HG03175 (cell line): ENCODE data around the gene EHMT1.
A peak's percentile ranks its signal among the peaks of the same experiment; 100 is the strongest.
"Not testable (repeated sequence)": the region's sequence is repeated elsewhere in the genome, so short reads cannot be mapped to it uniquely, and the experiment has no call there.

Experiments used
- ATAC-seq: cut with Tn5 transposase; IDR thresholded peaks from one replicate; pipeline ENCODE4 v1.9.1; 2021; ENCODE audit warnings: mild to moderate bottlenecking, moderate library complexity; ENCODE audit not compliant: unreplicated experiment

EHMT1 gene

DNA sequence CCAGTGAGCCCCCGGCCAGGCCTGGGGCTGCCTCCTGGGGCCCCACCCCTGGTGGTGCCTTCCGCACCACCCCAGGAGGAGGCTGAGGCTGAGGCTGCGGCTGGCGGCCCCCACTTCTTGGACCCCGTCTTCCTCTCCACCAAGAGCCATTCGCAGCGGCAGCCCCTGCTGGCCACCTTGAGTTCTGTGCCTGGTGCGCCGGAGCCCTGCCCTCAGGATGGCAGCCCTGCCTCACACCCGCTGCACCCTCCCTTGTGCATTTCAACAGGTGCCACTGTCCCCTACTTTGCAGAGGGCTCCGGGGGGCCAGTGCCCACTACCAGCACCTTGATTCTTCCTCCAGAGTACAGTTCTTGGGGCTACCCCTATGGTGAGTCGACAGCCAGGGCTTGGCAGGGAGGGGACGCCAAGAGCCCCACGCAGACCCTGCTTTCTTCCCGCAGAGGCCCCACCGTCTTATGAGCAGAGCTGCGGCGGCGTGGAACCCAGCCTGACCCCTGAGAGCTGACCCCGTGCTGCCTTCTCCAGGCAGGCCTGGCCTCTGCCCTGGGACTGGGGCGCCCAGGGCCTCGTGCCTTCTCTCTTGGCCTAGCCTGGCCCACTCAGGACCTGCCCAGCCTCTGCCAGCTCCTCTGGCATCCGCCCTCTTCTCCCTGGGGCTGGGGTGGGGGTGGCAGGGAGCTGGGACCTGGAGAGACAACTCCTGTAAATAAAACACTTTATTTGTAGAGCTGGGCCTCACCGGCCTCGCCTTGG lies 4.0 kb upstream of the EHMT1 start:
- ATAC-seq, result no peak

DNA sequence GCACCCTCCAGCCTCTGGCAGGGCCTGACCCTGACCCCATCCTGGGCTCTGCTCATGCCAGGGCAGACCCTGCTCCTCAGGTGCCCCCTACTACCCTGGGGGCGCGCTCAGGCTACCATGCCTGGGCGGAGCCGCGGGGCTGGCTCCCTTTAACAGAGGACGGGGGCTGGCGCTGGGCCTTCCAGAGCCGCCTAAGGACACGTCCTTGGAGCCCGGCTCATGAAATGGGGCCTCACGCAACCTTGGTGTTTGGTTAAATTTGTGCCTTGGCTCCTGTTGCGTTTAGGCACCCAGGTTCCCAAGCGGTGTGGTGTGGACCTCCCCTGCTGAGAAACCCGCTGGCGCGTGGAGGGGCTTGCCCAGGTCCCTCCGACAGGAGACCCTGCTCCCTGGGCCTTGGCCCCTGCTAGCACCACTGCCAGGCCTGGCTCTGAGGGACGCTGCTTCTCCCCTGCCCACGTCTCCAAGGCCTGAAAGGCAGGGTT lies 3.4 kb upstream of the EHMT1 start:
- ATAC-seq, result no peak

DNA sequence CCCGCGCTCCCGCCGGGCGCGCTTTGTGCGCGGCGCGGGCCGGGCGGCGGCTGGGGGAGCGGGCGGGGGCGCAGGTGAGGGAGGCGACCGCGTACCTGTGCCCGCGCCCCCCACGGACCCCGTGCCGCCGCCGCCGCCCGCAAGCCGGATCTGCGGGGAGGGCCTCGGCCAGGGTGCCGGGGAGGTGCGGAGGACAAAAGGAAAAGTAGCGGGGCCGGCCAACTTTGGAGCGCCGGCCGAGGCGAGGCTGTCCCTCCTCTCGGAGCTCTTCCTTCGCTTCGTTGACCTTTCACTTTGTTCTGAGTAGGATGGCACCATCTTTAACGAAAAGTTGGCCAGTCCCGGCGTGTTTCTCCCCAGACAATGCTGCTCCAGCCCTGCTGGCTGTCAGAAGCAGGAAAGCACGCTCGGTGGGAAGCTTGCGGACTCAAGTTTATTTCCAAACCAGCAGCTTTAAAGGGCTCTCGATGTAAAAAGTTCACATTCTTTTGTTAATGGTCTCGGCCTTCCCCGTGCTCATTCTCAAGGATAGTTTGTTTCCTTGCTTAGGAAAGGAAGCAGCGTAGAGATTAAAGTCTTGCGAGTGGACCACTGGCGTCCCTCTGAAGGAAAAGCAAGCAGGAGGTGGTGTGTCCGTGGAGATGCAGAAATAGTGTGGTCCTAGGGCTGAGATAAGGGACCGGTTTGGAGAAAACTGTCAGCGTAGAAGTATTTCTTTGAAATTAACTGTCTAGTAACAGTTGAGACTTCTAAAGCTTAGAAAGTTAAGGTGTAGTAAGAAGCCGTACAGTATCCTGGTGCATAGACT lies 639 bp downstream of the EHMT1 start:
- peak; percentile 24 for ATAC-seq

DNA sequence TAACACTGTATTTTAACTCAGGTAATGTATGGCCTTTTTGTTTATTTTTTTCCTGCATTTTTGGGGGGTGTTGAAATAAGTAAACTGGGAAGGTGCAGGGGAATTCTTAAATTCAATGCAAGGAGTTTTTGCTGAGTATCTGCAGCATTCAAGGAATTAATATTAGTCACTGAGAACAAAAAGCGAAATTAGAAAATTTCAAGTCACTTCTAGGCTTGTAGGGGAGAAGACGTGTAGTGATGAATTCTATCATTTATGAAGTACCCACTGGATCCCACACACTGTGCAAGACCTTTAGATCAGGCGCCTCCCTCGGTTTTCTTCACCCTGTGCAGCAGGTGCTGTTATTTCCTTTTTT lies 1.2 kb downstream of the EHMT1 start:
- no peak for ATAC-seq

DNA sequence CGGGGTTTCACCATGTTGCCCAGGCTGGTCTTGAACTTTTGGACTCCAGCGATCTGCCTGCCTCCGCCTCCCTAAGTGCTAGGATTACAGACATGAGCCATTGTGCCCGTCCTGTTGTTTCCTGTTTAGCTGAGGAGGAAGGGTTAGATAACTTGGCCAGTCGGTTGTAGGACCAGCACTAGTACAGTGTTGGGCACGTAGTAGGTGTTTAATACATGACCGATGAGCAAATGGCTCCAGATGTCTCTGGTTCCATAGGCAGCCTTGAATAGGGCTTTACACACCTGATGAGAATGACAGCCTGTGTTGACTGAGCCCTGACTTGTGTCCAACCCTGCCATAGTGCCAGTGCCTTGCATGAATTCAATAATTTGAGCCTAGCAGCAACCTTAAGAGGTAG lies 1.8 kb downstream of the EHMT1 start:
- ATAC-seq, result no peak

DNA sequence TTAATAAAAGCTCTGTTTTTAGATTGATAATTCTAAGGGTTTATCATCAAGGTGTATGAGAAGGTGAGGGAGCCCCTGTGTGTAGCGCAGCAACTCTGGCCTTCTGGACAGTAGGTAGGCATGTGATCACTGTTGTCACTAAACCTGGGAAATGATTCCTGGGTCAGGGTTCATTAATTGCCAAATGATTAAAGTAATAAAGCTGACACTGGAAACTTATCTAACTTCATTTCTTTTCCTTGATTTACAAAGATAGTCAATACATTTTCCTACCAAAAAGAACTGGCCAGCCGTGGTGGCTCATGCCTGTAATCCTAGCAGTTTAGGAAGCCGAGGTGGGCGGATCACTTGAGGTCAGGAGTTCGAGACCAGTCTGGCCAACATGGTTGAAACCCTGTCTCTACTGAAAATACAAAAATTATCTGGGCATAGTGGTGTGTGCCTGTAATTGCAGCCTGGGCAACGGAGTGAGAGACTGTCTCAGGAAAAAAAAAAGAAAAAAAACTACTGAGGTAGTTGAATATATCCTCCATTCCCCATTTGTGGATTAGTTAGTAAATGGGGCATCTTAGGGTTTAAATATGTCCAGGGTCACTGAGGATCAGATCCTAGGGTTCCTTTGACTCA lies 2.4 kb downstream of the EHMT1 start:
- no peak for ATAC-seq

DNA sequence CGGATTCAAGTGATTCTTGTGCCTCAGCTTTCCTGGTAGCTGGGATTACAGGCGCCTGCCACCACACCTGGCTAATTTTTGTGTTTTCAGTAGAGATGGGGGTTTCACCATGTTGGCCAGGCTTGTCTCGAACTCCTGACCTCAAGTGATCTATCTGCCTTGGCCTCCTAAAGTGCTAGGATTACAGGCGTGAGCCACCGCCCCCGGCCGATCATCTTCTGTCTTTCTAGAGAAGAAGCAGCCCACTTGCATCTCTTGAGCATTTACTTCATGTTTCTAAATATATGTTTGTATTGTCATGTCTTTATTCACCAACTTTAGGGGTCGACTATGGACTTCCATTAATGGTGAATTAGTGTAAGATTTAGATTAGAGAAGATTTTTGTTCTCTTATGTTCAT lies 3.4 kb downstream of the EHMT1 start:
- ATAC-seq, result not testable (repeated sequence)

DNA sequence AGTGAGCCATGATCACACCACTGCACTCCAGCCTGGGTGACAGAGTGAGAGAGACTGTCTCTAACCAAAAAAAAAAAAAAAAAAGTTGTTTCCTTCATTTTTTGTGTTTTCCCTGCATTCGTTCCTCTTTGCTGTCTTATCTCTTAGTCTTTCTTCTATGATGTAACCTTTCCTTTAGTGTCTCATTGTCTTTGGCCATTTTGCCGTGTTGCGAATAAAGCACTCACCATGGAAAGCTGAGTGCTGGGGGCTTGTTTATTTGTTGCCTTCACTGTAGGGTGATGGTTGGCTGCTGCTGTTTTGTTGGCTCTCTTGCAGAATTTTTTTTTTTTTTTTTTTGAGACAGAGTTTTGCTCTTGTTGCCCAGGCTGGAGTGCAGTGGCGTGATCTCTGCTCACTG lies 7.7 kb downstream of the EHMT1 start:
- ATAC-seq, result no peak

DNA sequence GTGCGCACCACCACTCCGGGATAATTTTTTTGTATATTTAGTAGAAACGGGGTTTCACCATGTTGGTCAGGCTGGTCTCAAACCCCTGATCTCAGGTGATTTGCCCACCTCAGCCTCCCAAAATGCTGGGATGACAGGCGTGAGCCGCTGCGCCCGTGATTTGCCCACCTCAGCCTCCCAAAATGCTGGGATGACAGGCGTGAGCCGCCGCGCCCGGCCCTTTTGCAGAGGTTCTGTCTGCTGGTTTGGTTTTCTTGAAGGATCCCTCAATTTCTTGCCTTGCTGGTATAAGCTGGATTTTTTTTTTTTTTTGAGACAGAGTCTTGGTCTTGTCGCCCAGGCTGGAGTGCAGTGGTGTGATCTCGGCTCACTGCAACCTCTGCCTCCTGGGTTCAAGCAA lies 8.6 kb downstream of the EHMT1 start:
- ATAC-seq, result not testable (repeated sequence)

DNA sequence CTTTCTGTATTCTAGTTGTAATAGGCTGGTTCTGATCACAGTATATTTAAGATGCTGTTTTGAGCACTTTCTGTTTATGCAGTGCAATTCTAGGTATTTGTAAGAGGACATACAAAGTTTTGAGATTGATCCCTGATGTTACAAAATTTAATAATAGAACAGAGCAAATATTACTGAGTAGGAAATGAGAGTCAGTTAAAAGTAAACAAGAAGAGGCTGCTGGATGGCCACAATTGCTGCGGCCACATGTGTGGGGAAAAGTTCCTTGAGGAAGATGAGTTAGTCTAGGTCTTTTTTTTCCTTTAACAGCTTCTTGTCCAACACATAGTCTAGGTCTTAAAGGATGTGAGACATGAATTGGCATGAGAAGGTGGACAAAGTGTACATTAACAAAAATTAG lies 11.3 kb downstream of the EHMT1 start:
- no peak for ATAC-seq

DNA sequence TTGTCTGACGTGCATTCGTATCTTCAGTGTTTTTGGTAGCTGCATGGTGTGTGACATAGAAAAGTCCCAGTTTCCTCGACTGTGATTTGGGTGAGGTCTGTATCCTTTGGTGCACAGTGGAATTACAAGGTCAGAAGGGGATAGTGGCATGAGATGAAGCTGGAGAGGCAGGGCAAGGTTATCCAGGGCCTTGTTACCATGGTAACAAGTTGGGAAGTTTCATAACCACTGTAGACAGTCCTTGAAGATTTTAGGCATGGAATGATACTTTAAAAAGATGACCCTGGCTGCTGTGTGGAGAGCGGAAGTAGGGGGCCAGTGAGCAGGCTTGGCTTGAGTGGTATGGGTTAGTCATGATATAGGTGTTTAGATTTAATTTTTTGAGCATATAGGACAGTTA lies 11.9 kb downstream of the EHMT1 start:
- ATAC-seq, result no peak

DNA sequence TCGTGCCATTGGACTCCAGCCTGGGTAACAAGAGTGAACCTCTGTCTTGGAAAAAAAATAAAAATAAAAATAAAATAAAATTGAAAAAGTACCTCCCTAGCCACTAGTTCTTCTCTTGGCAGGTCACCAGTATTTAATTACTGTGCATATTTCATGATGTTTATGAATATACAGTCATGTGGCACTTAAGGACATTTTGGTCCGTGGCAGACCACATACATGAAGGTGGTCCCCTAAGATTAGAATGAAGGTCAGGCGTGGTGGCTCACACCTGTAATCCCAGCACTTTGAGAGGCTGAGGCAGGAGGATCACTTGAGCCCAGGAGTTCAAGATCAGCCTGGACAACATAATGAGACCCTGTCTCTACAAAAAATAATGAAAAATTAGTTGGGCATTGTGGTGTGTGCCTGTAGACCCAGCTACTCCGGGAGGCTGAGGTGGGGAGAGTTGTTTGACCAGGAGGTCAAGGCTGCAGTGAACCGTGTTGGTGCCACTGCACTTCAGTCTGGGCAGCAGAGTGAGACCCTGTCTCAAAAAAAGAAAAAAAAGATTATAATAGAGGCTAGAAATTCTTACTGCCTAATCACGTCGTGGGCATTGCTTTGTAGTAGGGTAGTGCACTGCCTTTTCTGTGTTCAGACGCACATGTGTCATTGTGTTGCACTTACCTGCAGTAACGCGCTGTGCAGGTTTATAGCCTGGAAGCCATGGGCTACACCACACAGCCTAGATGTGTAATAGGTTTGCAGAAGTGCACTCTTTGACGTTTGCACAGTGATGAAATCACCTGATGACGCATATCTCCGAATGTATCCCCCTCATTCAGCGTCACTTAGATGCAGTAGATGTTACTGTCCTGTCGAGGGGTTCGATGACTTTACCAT lies 12.8 kb downstream of the EHMT1 start:
- ATAC-seq, result no peak

DNA sequence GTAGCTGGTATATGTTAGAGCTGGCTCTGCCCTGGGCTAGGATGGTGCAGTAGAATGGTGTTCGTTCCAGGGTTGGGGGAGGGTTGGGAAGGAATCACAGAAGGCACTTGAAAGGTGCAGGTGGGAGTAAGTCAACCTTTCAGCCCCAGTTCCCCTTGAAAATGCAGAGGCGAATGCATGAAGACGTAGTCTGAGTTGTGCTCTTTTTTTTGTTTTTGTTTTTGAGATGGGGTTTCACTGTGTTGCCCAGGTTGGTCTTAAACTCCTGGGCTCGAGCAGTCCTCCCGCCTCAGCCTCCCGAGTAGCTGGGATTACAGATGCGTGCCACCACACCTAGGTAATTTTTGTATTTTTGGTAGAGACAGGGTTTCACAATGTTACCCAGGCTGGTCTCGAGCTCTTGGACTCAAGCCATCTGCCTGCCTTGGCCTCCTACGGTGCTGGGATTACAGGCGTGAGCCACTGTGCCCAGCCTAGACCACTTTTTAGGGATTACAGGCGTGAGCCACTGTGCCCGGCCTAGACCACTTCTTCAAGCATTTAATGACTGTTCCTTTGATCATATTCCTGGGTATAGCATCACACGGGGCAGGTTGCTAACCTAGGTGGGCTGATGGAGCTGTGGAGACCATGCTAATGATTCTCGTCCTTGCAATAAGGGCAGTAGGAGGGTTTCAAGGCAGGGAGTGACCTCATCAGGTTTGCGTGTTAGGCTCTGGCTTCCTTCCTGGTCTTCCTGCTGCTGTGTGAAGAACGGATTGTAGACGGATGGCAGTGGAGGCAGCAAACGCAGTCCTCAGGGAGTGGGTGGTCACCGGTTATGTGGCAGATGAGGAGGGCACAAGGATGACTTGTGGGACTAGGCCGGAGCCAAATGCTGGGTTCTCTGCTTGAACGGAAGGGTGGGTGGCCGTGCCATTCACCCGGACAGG lies 13.7 kb downstream of the EHMT1 start:
- ATAC-seq, result no peak

DNA sequence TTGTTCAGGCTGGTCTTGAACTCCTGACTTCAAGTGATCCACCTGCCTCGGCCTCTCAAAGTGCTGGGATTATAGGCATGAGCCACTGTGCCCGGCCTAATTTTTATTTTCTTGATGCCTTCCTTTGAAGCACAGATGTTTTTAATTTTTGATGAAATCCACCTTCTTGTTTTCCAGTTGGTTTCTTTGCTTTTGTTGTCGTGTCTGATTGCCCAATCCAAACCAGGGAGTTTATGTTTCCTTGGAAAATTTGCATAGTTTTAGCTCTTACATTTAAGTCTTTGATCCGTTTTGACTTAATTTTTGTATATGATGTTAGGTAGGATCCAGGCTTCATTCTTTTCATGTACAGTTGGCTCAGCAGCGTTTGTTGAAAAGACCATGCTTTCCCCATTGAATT lies 15.2 kb downstream of the EHMT1 start:
- ATAC-seq, result no peak

DNA sequence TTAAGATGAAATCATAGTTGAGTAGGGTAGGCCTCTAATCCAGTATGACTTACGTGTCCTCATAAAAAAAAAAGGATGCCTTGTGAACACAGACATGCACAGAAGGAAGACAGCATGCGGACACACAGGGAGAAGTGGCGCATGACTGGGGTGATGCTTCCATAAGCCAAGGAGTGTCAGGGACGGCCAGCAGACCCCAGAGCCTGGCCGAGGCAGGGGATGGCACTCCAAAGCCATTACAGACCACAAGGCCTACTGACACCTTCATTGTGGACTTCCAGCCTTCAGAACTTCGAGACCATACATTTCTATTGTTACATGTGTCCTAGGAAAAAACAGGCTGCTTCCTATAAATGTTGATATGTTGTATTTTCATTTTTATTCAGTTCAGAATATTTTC lies 19.9 kb downstream of the EHMT1 start:
- no peak for ATAC-seq

DNA sequence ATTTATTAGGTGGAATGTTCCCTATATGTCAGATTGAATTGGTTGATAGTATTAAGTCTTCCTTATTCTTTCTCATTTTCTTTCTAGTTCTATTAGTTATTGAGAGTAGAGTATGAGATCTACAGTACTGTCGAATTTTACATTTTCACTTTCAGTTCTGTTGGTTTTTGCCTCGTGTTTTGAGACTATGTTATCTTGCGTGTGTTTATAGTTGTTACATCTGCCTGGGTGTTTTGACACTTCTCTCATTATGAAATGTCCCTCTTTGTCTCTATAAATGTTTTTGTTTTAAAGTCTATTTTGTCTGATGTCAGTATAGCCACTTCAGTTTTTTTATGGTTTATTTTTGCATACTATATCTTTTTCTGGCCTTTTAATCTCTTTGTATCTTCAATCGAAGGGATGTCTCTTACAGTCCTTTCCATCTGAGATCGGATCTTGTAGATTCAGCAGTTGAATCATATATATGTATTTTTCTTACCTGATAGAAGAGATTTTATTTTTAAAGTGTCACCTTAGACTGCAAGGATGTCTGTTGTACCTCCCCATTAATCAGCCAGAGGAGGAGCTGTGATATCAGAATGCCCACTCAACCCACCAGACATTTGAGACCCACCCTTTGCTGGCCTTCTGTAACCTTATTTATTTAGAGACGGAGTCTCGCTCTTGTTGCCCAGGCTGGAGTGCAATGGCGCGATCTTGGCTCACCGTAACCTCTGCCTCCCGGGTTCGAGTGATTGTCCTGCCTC lies 20.7 kb downstream of the EHMT1 start:
- ATAC-seq, result no peak

DNA sequence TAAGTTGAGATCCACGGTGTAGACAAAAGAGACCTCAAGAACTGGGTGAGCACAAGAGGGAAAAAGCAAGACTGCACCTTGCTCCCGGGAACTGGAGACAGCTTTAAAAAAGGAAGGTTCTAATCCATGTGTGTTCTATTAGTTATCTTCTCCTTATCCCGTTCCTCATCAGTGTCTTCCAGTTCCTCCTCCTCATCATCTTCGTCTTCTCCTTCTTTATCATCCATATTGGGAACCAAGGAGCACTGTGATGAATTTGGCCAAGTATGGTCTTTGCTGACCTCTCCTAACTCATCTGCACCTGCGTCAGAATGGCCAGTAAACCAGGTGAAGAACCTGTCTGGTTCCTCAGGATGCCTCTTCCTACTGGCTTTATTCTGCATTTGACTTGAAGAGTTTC lies 22.1 kb downstream of the EHMT1 start:
- no peak for ATAC-seq

DNA sequence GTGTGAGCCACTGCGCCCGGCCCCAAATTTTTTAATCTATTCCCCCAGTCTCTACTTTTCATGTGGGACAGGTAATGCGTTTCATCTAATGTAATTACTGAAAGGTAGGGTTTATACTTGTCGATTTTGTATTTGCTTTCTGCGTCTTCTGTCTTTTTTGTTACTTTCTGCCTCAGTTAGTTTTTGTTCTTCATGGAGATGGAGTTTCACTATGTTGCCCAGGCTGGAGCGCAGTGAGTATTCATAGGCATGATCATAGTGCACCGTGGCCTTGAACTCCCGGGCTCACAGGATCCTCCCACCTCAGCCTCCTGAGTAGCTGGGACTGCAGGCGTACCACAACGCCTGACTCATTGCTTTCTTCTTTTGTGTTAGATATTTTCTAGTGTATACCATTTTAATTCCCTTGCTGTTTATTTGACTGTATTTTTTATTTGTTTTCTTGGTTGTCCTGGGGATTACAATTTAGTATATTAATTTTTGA lies 23.4 kb downstream of the EHMT1 start:
- ATAC-seq, result no peak

DNA sequence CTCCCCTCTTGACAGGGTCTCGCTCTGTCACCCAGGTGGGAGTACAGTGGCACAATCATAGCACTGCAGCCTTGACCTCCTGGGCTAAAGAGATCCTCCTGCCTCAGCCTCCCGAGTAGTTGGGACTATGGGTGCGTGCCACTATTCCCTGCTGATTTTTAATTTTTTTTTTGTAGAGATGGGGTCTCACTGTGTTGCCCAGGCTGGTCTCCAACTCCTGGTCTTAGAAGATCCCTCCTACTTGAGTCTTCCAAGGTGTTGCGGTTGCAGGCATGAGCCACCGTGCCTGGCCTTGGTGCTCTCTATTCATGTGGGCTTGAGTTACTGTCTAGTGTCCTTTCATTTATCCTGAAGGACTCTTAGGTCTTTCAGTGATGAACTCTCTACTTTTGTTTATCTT lies 24.1 kb downstream of the EHMT1 start:
- no peak for ATAC-seq
